GM23248 (cell line): ENCODE measurements around the gene FAM174C. TPM values are rescaled to one million over a fixed set of nuclear protein-coding genes. Genes with fewer than 3 reads are reported as not detected.

Experiments used
- DNase-seq: peaks from one replicate; pipeline ENCODE4 v3.0.0-alpha.2; 2015
- H2AFZ ChIP-seq: fragments of 200-600 bp; sonication (generic); 2 replicates; pipeline ENCODE4 v1.6.1; 2016; ENCODE audit warnings: antibody characterized with exemption
- H3F3A ChIP-seq: fragments of 200-600 bp; sonication (generic); 2 replicates; pipeline ENCODE4 v1.6.1; 2016; ENCODE audit warnings: mild to moderate bottlenecking, antibody characterized with exemption, mixed run types; ENCODE audit not compliant: insufficient read depth
- H3K27ac ChIP-seq: fragments of 200-600 bp; sonication (generic); 2 replicates; pipeline ENCODE4 v1.5.1; 2016; ENCODE audit warnings: mild to moderate bottlenecking
- H3K27me3 ChIP-seq: fragments of 200-600 bp; sonication (generic); replicated peaks from 2 replicates; pipeline ENCODE4 v1.6.1; 2016; ENCODE audit warnings: mild to moderate bottlenecking; ENCODE audit not compliant: insufficient read depth
- H3K36me3 ChIP-seq: fragments of 200-600 bp; sonication (generic); 2 replicates; pipeline ENCODE4 v1.6.1; 2016; ENCODE audit warnings: low read depth, mild to moderate bottlenecking
- H3K4me1 ChIP-seq: fragments of 200-600 bp; sonication (generic); 2 replicates; pipeline ENCODE4 v1.6.1; 2016; ENCODE audit warnings: mild to moderate bottlenecking; ENCODE audit not compliant: insufficient read depth
- H3K4me2 ChIP-seq: fragments of 200-600 bp; sonication (generic); one replicate; pipeline ENCODE4 v1.6.1; 2016; ENCODE audit warnings: mild to moderate bottlenecking; ENCODE audit not compliant: unreplicated experiment
- H3K4me3 ChIP-seq: fragments of 200-600 bp; sonication (generic); 2 replicates; pipeline ENCODE4 v1.5.1; 2016; ENCODE audit warnings: mild to moderate bottlenecking
- H3K79me2 ChIP-seq: fragments of 200-600 bp; sonication (generic); 2 replicates; pipeline ENCODE4 v1.6.1; 2016; ENCODE audit warnings: mild to moderate bottlenecking; ENCODE audit not compliant: insufficient read depth
- H3K9ac ChIP-seq: fragments of 200-600 bp; sonication (generic); 2 replicates; pipeline ENCODE4 v1.6.1; 2016; ENCODE audit warnings: mild to moderate bottlenecking
- H3K9me2 ChIP-seq: fragments of 200-600 bp; sonication (generic); 2 replicates; pipeline ENCODE4 v1.6.1; 2016; ENCODE audit warnings: mixed run types, mild to moderate bottlenecking, moderate library complexity; ENCODE audit not compliant: insufficient read depth
- H3K9me3 ChIP-seq: fragments of 200-600 bp; sonication (generic); one replicate; pipeline ENCODE4 v1.6.1; 2017; ENCODE audit warnings: low read depth
- H4K20me1 ChIP-seq: fragments of 200-600 bp; sonication (generic); 2 replicates; pipeline ENCODE4 v1.6.0; 2016; ENCODE audit not compliant: insufficient read depth
- EZH2 ChIP-seq: fragments of 200-600 bp; sonication (generic); IDR thresholded peaks from 2 replicates; pipeline ENCODE4 v1.6.1; 2018; ENCODE audit warnings: antibody characterized with exemption, mild to moderate bottlenecking; ENCODE audit not compliant: insufficient read depth, poor library complexity, severe bottlenecking
- EZH2phosphoT487 ChIP-seq: fragments of 200-600 bp; sonication (generic); IDR thresholded peaks from 2 replicates; pipeline ENCODE4 v1.6.1; 2018; ENCODE audit warnings: antibody characterized with exemption, moderate library complexity, mild to moderate bottlenecking, low read depth; ENCODE audit not compliant: insufficient read depth
- WGBS, 2 experiments: methylation state at CpG; one replicate each; pipeline ENCODE4 v1.1.6; 2015 to 2017; ENCODE audit warnings: low lambda C conversion rate in 2 of 2, low coverage in 1 of 2; ENCODE audit errors: missing lambda C conversion rate in 2 of 2; 5-methylcytosine and 5-hydroxymethylcytosine counted together
- in situ Hi-C: fragments of 300-500 bp; cut with MboI; formaldehyde crosslinking; loops from 2 replicates; pipeline ENCODE4 v1.15.0; 2020
- polyA plus RNA-seq: library from polyadenylated mRNA; unstranded; fragments of >200 nt; fragmentation: Nextera tagmentation; extraction: Ambion mirVana; gene quantifications from 2 replicates; pipeline ENCODE4 v1.2.1, GENCODE V29; 2016
- total RNA-seq: library from RNA; depleted of rRNA; stranded (reverse); fragments of >200 nt; shearing (Covaris generic); gene quantifications from 2 replicates; pipeline ENCODE4 v1.2.3, GENCODE V29; 2014

FAM174C gene
- total and polyA plus RNA-seq, 2 experiments from 2014 or later: 81.6 to 84.5 TPM

DNA sequence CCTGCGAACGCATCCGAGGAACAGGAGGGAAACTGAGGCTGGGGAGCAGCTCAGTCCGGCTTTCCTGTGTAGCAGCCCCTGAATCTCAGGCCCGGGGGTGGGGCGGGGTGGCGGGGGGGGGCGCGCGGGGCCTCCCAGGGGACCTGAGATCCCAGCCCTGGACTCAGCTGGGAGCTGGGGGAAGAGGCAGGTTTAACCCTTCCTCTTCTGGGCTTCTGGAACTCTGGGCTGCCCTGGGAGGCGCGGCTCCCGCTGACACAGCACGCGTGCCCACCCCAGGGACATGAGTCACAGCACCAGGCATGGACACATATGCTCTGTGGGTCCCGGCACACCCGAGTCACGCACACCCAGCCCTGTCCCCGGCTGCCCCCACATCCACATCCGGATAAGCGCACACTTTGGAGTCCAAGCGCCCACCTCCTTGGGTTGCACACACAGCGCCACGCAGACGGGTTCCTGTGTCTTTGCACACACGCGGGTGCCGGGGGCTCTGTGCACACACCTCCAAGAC is 9.7 kb upstream of the FAM174C start:
- H3K9ac ChIP-seq: peak overlapping the region; percentile 90

GRCh38 chr19:1266129-1266915 is 9.0 kb upstream of the FAM174C start:
- Histone ChIP-seq H3K4me2 (peak overlapping the region; percentile 87), H3K36me3 (peaks cover 7% of the 10 kb centered on the region; the same call in 1 of the 2 replicates), H3F3A (peaks cover 18% of the 10 kb centered on the region), H3K9ac (peak overlapping the region; percentile 90), H3K27ac (peak overlapping the region; percentile 97), H3K4me1 (peaks cover 46% of the 10 kb centered on the region), H4K20me1 (no peaks in the 10 kb centered on the region), H3K79me2 (peaks cover 30% of the 10 kb centered on the region), H3K27me3 (no peaks in the 10 kb centered on the region), H3K4me3 (peak overlapping the region; percentile 76), H3K9me3 (no peaks in the 10 kb centered on the region), H3K9me2 (no peaks in the 10 kb centered on the region), H2AFZ (0 out of 2 replicates have a peak overlapping the region, but pooled peaks have one; percentile 6)
- TF ChIP-seq EZH2: no peak
- 1% methylated on average over 47 to 71 of the region's 84 CpGs for WGBS, 2 experiments
- DNase-seq: peak; percentile 95
- in situ Hi-C loops: no loop called here

More for the DNA sequence above, 9.7 kb upstream of the FAM174C start:
- TF ChIP-seq EZH2: no peak
- no peak for TF ChIP-seq EZH2phosphoT487
- in situ Hi-C loops: no loop called here
- H3K9me2 ChIP-seq: no peaks in the 10 kb centered on the region
- no peaks in the 10 kb centered on the region for H3K9me3 ChIP-seq
- H3K4me1 ChIP-seq: peaks cover 40% of the 10 kb centered on the region
- peak overlapping the region; percentile 87 for H3K4me2 ChIP-seq
- peaks cover 24% of the 10 kb centered on the region for H3K79me2 ChIP-seq
- no peaks in the 10 kb centered on the region for H4K20me1 ChIP-seq
- DNase-seq: peak; percentile 97
- H3K27ac ChIP-seq: peak overlapping the region; percentile 97
- peaks cover under 1% of the 10 kb centered on the region; the same call in 1 of the 2 replicates for H3K36me3 ChIP-seq
- peak overlapping the region; percentile 76 for H3K4me3 ChIP-seq
- no peaks in the 10 kb centered on the region for H3K27me3 ChIP-seq
- no peak overlapping the region for H2AFZ ChIP-seq
- WGBS, 2 experiments: 0 to 1% methylated on average over 20 to 28 of the region's 28 CpGs
- H3F3A ChIP-seq: peaks cover 18% of the 10 kb centered on the region

- no peaks in the 10 kb centered on the region for H3K27me3 ChIP-seq
- peaks cover 21% of the 10 kb centered on the region for H3F3A ChIP-seq
- H3K79me2 ChIP-seq: peaks cover 37% of the 10 kb centered on the region
- in situ Hi-C loops: no loop called here
- 0 out of 2 replicates have a peak overlapping the region, but pooled peaks have one; percentile 6 for H2AFZ ChIP-seq
- peak overlapping the region; percentile 76 for H3K4me3 ChIP-seq
- H4K20me1 ChIP-seq: no peaks in the 10 kb centered on the region
- 2 to 3% methylated on average over 28 to 53 of the region's 59 CpGs for WGBS, 2 experiments
- peak; percentile 79 for DNase-seq
- H3K9me2 ChIP-seq: no peaks in the 10 kb centered on the region
- peak overlapping the region; percentile 90 for H3K9ac ChIP-seq
- TF ChIP-seq EZH2phosphoT487: no peak
- TF ChIP-seq EZH2: no peak
- peak overlapping the region; percentile 97 for H3K27ac ChIP-seq
- H3K36me3 ChIP-seq: peaks cover 10% of the 10 kb centered on the region; the same call in 1 of the 2 replicates
- H3K9me3 ChIP-seq: no peaks in the 10 kb centered on the region
- H3K4me2 ChIP-seq: peak overlapping the region; percentile 87
- peaks cover 44% of the 10 kb centered on the region for H3K4me1 ChIP-seq
These were observed 8.3 kb upstream of the FAM174C start for GRCh38 chr19:1266916-1267476.

DNA sequence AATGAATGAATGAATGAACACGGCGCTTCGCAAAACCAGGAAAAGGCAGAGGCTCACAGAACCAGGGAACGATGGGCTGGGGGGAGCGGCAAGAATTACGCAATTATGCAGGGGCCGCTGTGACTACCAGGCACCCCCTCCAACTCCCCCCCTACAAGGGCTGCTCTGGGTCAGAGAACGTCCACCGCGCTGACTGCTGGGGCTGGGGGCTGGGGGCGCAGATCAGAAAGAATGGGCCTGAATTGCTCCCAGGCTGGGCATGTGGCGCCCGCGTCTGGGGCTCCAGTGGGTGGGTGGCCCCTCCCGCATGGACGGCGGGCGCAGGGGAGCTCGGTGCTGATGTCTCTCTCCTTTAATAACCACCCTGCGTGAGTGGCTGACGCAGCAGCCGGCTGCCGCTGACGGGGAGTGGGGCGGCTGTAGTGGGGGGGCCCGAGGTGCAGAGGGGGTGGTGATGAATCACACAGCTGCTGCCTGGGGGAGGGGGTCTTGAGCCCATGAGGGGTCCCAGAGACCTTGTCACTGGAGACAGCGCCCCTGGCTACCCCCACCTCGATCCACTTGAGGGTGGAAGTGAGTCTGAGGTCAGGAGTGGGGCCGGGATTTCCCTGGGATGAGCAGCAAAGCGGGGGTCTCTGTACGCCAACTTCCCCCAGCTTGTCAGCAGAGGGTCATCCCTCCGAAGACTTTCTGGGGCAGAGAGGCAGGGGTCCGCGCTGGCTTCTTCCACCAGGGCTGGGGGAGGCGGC is 7.7 kb upstream of the FAM174C start:
- Histone ChIP-seq H3F3A (peaks cover 27% of the 10 kb centered on the region), H3K4me1 (peaks cover 42% of the 10 kb centered on the region), H3K79me2 (peaks cover 44% of the 10 kb centered on the region), H3K27me3 (no peaks in the 10 kb centered on the region), H3K4me3 (peak overlapping the region; percentile 76), H2AFZ (no peak overlapping the region), H3K9me2 (no peaks in the 10 kb centered on the region), H3K4me2 (peak overlapping the region; percentile 87), H3K36me3 (peaks cover 17% of the 10 kb centered on the region; the same call in 1 of the 2 replicates), H4K20me1 (no peaks in the 10 kb centered on the region), H3K9me3 (no peaks in the 10 kb centered on the region), H3K27ac (peak overlapping the region; percentile 97; the same call in 1 of the 2 replicates), H3K9ac (peak overlapping the region; percentile 90)
- in situ Hi-C loops: no loop called here
- 38 to 41% methylated on average over 33 to 35 of the region's 35 CpGs for WGBS, 2 experiments
- peak; percentile 52 for DNase-seq
- no peak for TF ChIP-seq EZH2
- TF ChIP-seq EZH2phosphoT487: no peak
